ENCODE measurements around the gene ZBTB33. TPM values are rescaled to one million over a fixed set of nuclear protein-coding genes. Genes with fewer than 3 reads are reported as not detected.

ZBTB33 gene
- total RNA-seq, 1 experiment from 2014 or later: 16.2 TPM

- Mint-ChIP-seq H3K4me1 (peaks cover 7% of the 10 kb centered on the region), H3K36me3 (peaks cover 22% of the 10 kb centered on the region), H3K27ac (no peak overlapping the region), H3K27me3 (ENCODE audit: low read depth) (peaks cover 9% of the 10 kb centered on the region), H3K9me3 (no peaks in the 10 kb centered on the region), H3K4me3 (no peak overlapping the region)
- DNase-seq (ENCODE audit: low spot score): no peak
- ChIA-PET CTCF (no interaction called here), POLR2A (no interaction called here)
- no peak for ATAC-seq
- TF ChIP-seq ZNF263 (CRISPR knock-in tag; IDR thresholded peaks at IDR 0.05; ENCODE audit: low read depth) (no peak), NR3C1 (CRISPR knock-in tag; conservative IDR thresholded peaks at IDR 0.05; ENCODE audit: low read depth) (no peak), ZNF396 (CRISPR knock-in tag; IDR thresholded peaks at IDR 0.05; ENCODE audit: borderline replicate concordance) (no peak), NFE2L1 (CRISPR knock-in tag; IDR thresholded peaks at IDR 0.05) (no peak), IRF2 (CRISPR knock-in tag; IDR thresholded peaks at IDR 0.05; ENCODE audit: borderline replicate concordance, low read depth) (no peak), ZNF671 (CRISPR knock-in tag; IDR thresholded peaks at IDR 0.05) (no peak), ZNF121 (CRISPR knock-in tag; IDR thresholded peaks at IDR 0.05) (no peak), ERG (CRISPR knock-in tag; IDR thresholded peaks at IDR 0.05) (no peak), MYBL2 (CRISPR knock-in tag; IDR thresholded peaks at IDR 0.05) (no peak), FOXP1 (CRISPR knock-in tag; IDR thresholded peaks at IDR 0.05; ENCODE audit: borderline replicate concordance) (no peak), E2F4 (CRISPR knock-in tag; IDR thresholded peaks at IDR 0.05; ENCODE audit: borderline replicate concordance, low read depth) (no peak), ZNF512 (CRISPR knock-in tag; IDR thresholded peaks at IDR 0.05; ENCODE audit: borderline replicate concordance) (no peak), SMAD4 (CRISPR knock-in tag; IDR thresholded peaks at IDR 0.05) (no peak), JAZF1 (CRISPR knock-in tag; IDR thresholded peaks at IDR 0.05) (no peak), OVOL2 (CRISPR knock-in tag; IDR thresholded peaks at IDR 0.05; ENCODE audit: borderline replicate concordance) (no peak), TP53 (CRISPR knock-in tag; IDR thresholded peaks at IDR 0.05) (no peak), ZNF219 (CRISPR knock-in tag; IDR thresholded peaks at IDR 0.05; ENCODE audit: borderline replicate concordance) (no peak), TEAD1 (CRISPR knock-in tag; IDR thresholded peaks at IDR 0.05) (no peak), ZNF281 (CRISPR knock-in tag; IDR thresholded peaks at IDR 0.05) (no peak), NFATC4 (CRISPR knock-in tag; IDR thresholded peaks at IDR 0.05) (no peak)
Measured at GRCh38 chrX:120253784-120254183, 3.2 kb downstream of the ZBTB33 start.

GRCh38 chrX:120260369-120260768 lies 9.8 kb downstream of the ZBTB33 start:
- Mint-ChIP-seq H3K4me1 (peaks cover 30% of the 10 kb centered on the region), H3K9me3 (no peaks in the 10 kb centered on the region), H3K27ac (no peak overlapping the region), H3K36me3 (peaks cover 4% of the 10 kb centered on the region; the same call in 1 of the 2 replicates), H3K4me3 (no peak overlapping the region), H3K27me3 (ENCODE audit: low read depth) (no peaks in the 10 kb centered on the region; the same call in 1 of the 2 replicates)
- DNase-seq (ENCODE audit: low spot score) (no peak), ATAC-seq (peak; percentile 56; the same call in 1 of the 2 replicates)
- POLR2A ChIA-PET: no interaction called here
- CTCF ChIA-PET: interaction anchor here (0.9 to 3.1 kb wide), 4 partner anchors 9 to 48 kb away, joined by 3 to 17 read pairs (median 4); partner anchors contain the start of gene ZBTB33
- TF ChIP-seq TEAD4 (CRISPR knock-in tag; IDR thresholded peaks at IDR 0.05): no peak
- no peak for TF ChIP-seq NR3C1 (CRISPR knock-in tag; conservative IDR thresholded peaks at IDR 0.05; ENCODE audit: low read depth)
- no peak for TF ChIP-seq ZNF532 (CRISPR knock-in tag; IDR thresholded peaks at IDR 0.05; ENCODE audit: borderline replicate concordance)
- no peak for TF ChIP-seq ZNF121 (CRISPR knock-in tag; IDR thresholded peaks at IDR 0.05)
- TF ChIP-seq KAT7 (CRISPR knock-in tag; IDR thresholded peaks at IDR 0.05; ENCODE audit: borderline replicate concordance): no peak
- no peak for TF ChIP-seq NR2C2 (CRISPR knock-in tag; IDR thresholded peaks at IDR 0.05)
- TF ChIP-seq TEAD1 (CRISPR knock-in tag; IDR thresholded peaks at IDR 0.05): no peak
- no peak for TF ChIP-seq JUN (CRISPR knock-in tag; IDR thresholded peaks at IDR 0.05)
